Esophagus squamous epithelium (tissue), 4 donors: Measurements from ENCODE around the gene AAMDC.

Experiments
- POLR2A ChIP-seq, 4 donors: fragments of 450-650 bp; IDR thresholded peaks; one replicate each; pipeline ENCODE4 v1.6.1; 2017; ENCODE audit warnings: antibody characterized with exemption in 4 of 4, mild to moderate bottlenecking in 4 of 4, moderate library complexity in 3 of 4
- TF ChIP-seq, protein P1 (sequence below), 6 experiments: fragments of 450-650 bp in 4 of 6; fragments of 200-600 bp in 2 of 6; sonication (generic) in 2 of 6; IDR thresholded peaks; one replicate each; pipeline ENCODE4 v1.5.1; 2016 to 2019; ENCODE audit warnings: antibody characterized with exemption in 6 of 6, mild to moderate bottlenecking in 4 of 6, moderate library complexity in 4 of 6

DNA sequence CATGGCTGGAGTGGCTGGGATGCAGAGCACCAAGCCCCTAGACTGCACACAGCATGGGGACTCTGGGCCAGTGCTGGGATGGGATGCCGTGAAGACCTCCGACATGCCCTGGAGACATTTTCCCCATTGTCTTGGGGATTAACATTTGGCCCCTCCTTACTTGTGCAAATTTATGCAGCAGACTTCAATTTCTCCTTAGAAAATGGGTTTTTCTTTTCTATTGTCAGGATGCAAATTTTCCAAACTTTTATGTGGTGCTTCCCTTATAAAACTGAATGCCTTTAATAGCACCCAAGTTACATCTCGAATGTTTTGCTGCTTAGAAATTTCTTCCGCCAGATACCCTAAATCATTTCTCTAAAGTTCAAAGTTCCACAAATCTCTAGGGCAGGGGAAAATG, 29.6 kb upstream of the AAMDC start:
- TF ChIP-seq, protein P1, sequence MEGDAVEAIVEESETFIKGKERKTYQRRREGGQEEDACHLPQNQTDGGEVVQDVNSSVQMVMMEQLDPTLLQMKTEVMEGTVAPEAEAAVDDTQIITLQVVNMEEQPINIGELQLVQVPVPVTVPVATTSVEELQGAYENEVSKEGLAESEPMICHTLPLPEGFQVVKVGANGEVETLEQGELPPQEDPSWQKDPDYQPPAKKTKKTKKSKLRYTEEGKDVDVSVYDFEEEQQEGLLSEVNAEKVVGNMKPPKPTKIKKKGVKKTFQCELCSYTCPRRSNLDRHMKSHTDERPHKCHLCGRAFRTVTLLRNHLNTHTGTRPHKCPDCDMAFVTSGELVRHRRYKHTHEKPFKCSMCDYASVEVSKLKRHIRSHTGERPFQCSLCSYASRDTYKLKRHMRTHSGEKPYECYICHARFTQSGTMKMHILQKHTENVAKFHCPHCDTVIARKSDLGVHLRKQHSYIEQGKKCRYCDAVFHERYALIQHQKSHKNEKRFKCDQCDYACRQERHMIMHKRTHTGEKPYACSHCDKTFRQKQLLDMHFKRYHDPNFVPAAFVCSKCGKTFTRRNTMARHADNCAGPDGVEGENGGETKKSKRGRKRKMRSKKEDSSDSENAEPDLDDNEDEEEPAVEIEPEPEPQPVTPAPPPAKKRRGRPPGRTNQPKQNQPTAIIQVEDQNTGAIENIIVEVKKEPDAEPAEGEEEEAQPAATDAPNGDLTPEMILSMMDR (IDR thresholded peaks at IDR 0.05): no peak
- TF ChIP-seq POLR2A (IDR thresholded peaks at IDR 0.05): no peak
